Karpas-422 (cell line): ENCODE results near the gene KLHL18. TPM values are rescaled to one million over a fixed set of nuclear protein-coding genes. Genes with fewer than 3 reads are reported as not detected.

Experiments used
- DNase-seq: peaks from one replicate; pipeline ENCODE4 v3.0.0-alpha.2; 2015
- H2AFZ ChIP-seq: fragments of 200-600 bp; sonication (generic); 2 replicates; pipeline ENCODE4 v1.6.1; 2014; ENCODE audit warnings: antibody characterized with exemption, low read length, mixed read lengths
- H3K27ac ChIP-seq: fragments of 200-600 bp; sonication (generic); 2 replicates; pipeline ENCODE4 v1.5.1; 2014; ENCODE audit warnings: mild to moderate bottlenecking, low read length, moderate library complexity
- H3K27me3 ChIP-seq: fragments of 200-600 bp; sonication (generic); 2 replicates; pipeline ENCODE4 v1.6.1; 2014; ENCODE audit warnings: low read length, mixed read lengths
- H3K36me3 ChIP-seq: fragments of 200-600 bp; sonication (generic); 2 replicates; pipeline ENCODE4 v1.6.1; 2014; ENCODE audit warnings: low read length, mixed read lengths; ENCODE audit not compliant: insufficient read depth
- H3K4me1 ChIP-seq: fragments of 200-600 bp; sonication (generic); 2 replicates; pipeline ENCODE4 v1.6.1; 2014; ENCODE audit warnings: mild to moderate bottlenecking, low read length, mixed read lengths
- H3K4me2 ChIP-seq: fragments of 200-600 bp; sonication (generic); 2 replicates; pipeline ENCODE4 v1.6.1; 2014; ENCODE audit warnings: low read length, low read depth, mild to moderate bottlenecking; ENCODE audit not compliant: poor library complexity, severe bottlenecking
- H3K4me3 ChIP-seq: fragments of 200-600 bp; sonication (generic); 2 replicates; pipeline ENCODE4 v1.5.1; 2014; ENCODE audit warnings: mild to moderate bottlenecking, antibody characterized with exemption, low read length, mixed read lengths
- H3K79me2 ChIP-seq: fragments of 200-600 bp; sonication (generic); 2 replicates; pipeline ENCODE4 v1.6.1; 2014; ENCODE audit warnings: mild to moderate bottlenecking, low read length, mixed read lengths
- H3K9ac ChIP-seq: fragments of 200-600 bp; sonication (generic); 2 replicates; pipeline ENCODE4 v1.6.0; 2014; ENCODE audit warnings: low read length
- H3K9me2 ChIP-seq: fragments of 200-600 bp; sonication (generic), shearing (Covaris generic); replicated peaks from 2 replicates; pipeline ENCODE4 v1.6.0; 2014; ENCODE audit warnings: mild to moderate bottlenecking, low read length, moderate library complexity; ENCODE audit not compliant: insufficient read depth
- H3K9me3 ChIP-seq: fragments of 300-700, 200-600 bp; sonication (generic); 2 replicates; pipeline ENCODE4 v1.6.1; 2014; ENCODE audit warnings: low read length, mixed read lengths
- H4K20me1 ChIP-seq: fragments of 200-600 bp; sonication (generic); 2 replicates; pipeline ENCODE4 v1.6.1; 2014; ENCODE audit warnings: mild to moderate bottlenecking, antibody characterized with exemption, low read length, low read depth; ENCODE audit not compliant: insufficient read depth
- total RNA-seq: library from RNA; depleted of rRNA; stranded (reverse); fragments of >200 nt; shearing (Covaris generic); gene quantifications from 2 replicates; pipeline ENCODE4 v1.2.3, GENCODE V29; 2014; ENCODE audit warnings: low replicate concordance

KLHL18 gene
- total RNA-seq, 1 experiment from 2014 or later = 15.6 TPM

- peaks cover 20% of the 10 kb centered on the region for H3K79me2 ChIP-seq
Measured at GRCh38 chr3:47377186-47377585, 94.4 kb downstream of the KLHL18 start.

GRCh38 chr3:47378869-47379268, 96.1 kb downstream of the KLHL18 start:
- DNase-seq = no peak
- Histone ChIP-seq H3K4me1 (peaks cover 38% of the 10 kb centered on the region), H3K27ac (no peak overlapping the region), H2AFZ (no peak overlapping the region), H4K20me1 (peaks cover 16% of the 10 kb centered on the region), H3K9me3 (no peaks in the 10 kb centered on the region), H3K27me3 (no peaks in the 10 kb centered on the region), H3K9ac (no peak overlapping the region), H3K4me2 (peak overlapping the region; percentile 94), H3K79me2 (peaks cover 37% of the 10 kb centered on the region), H3K4me3 (no peak overlapping the region), H3K36me3 (no peaks in the 10 kb centered on the region), H3K9me2 (no peaks in the 10 kb centered on the region)

More at GRCh38 chr3:47377186-47377585, 94.4 kb downstream of the KLHL18 start:
- no peaks in the 10 kb centered on the region for H3K9me3 ChIP-seq
- H4K20me1 ChIP-seq = peaks cover 7% of the 10 kb centered on the region; the same call in 1 of the 2 replicates
- H3K9ac ChIP-seq = peak overlapping the region; percentile 25
- no peak overlapping the region for H3K4me3 ChIP-seq
- DNase-seq = peak; percentile 57
- peak overlapping the region; percentile 23 for H3K4me2 ChIP-seq
- no peaks in the 10 kb centered on the region for H3K27me3 ChIP-seq
- no peak overlapping the region for H3K27ac ChIP-seq
- H3K36me3 ChIP-seq = no peaks in the 10 kb centered on the region
- no peak overlapping the region for H2AFZ ChIP-seq
- H3K4me1 ChIP-seq = peaks cover 32% of the 10 kb centered on the region
- H3K9me2 ChIP-seq = no peaks in the 10 kb centered on the region

- Histone ChIP-seq H3K79me2 (peaks cover 43% of the 10 kb centered on the region), H3K4me1 (peaks cover 38% of the 10 kb centered on the region), H3K27ac (no peak overlapping the region), H3K4me2 (peak overlapping the region; percentile 94), H3K27me3 (no peaks in the 10 kb centered on the region), H3K36me3 (no peaks in the 10 kb centered on the region), H3K4me3 (peak overlapping the region; percentile 88), H4K20me1 (peaks cover 16% of the 10 kb centered on the region), H3K9me2 (no peaks in the 10 kb centered on the region), H2AFZ (no peak overlapping the region), H3K9me3 (no peaks in the 10 kb centered on the region), H3K9ac (peak overlapping the region; percentile 89)
- no peak for DNase-seq
Measured at GRCh38 chr3:47379411-47379899, 96.7 kb downstream of the KLHL18 start.

GRCh38 chr3:47380026-47380600, 97.4 kb downstream of the KLHL18 start:
- peak overlapping the region; percentile 94 for H3K4me2 ChIP-seq
- peaks cover 16% of the 10 kb centered on the region for H4K20me1 ChIP-seq
- no peak for DNase-seq
- H3K4me3 ChIP-seq = peak overlapping the region; percentile 88
- no peaks in the 10 kb centered on the region for H3K9me2 ChIP-seq
- peak overlapping the region; percentile 45 for H3K27ac ChIP-seq
- H3K27me3 ChIP-seq = no peaks in the 10 kb centered on the region
- H3K9me3 ChIP-seq = no peaks in the 10 kb centered on the region
- no peaks in the 10 kb centered on the region for H3K36me3 ChIP-seq
- H3K79me2 ChIP-seq = peaks cover 49% of the 10 kb centered on the region
- H3K4me1 ChIP-seq = peaks cover 38% of the 10 kb centered on the region
- peak overlapping the region; percentile 89 for H3K9ac ChIP-seq
- peak overlapping the region; percentile 12; the same call in 1 of the 2 replicates for H2AFZ ChIP-seq

- Histone ChIP-seq H3K4me2 (peak within 1 kb of the TSS; percentile 94), H4K20me1 (peaks cover 16% of the 10 kb centered on the region), H3K9ac (peak within 1 kb of the TSS; percentile 89), H3K27me3 (no peaks in the 10 kb centered on the region), H3K4me3 (peak within 1 kb of the TSS; percentile 88), H3K36me3 (no peaks in the 10 kb centered on the region), H2AFZ (peak within 1 kb of the TSS; percentile 44; the same call in 1 of the 2 replicates), H3K27ac (peak within 1 kb of the TSS; percentile 77), H3K9me3 (no peaks in the 10 kb centered on the region), H3K9me2 (no peaks in the 10 kb centered on the region), H3K4me1 (peaks cover 38% of the 10 kb centered on the region), H3K79me2 (peaks cover 55% of the 10 kb centered on the region)
- DNase-seq = peak; percentile 99
Measured at GRCh38 chr3:47380601-47381316, 98.0 kb downstream of the KLHL18 start, which contains the start of gene PTPN23. TSS of gene PTPN23 (plus strand) at chr3:47381021. CDS start at chr3:47381097, 76 bp downstream.

- H3K9me2 ChIP-seq = no peaks in the 10 kb centered on the region
- H3K4me3 ChIP-seq = peak overlapping the region; percentile 88
- DNase-seq = peak; percentile 96
- H3K4me2 ChIP-seq = peak overlapping the region; percentile 94
- H3K36me3 ChIP-seq = 0 out of 2 replicates have a peak, but pooled peaks cover 2% of the 10 kb centered on the region
- peak overlapping the region; percentile 77 for H3K27ac ChIP-seq
- H3K9me3 ChIP-seq = no peaks in the 10 kb centered on the region
- 0 out of 2 replicates have a peak overlapping the region, but pooled peaks have one; percentile 44 for H2AFZ ChIP-seq
- H3K4me1 ChIP-seq = peaks cover 38% of the 10 kb centered on the region
- peaks cover 63% of the 10 kb centered on the region for H3K79me2 ChIP-seq
- H3K27me3 ChIP-seq = no peaks in the 10 kb centered on the region
- H3K9ac ChIP-seq = peak overlapping the region; percentile 89
- H4K20me1 ChIP-seq = peaks cover 17% of the 10 kb centered on the region
Measured at GRCh38 chr3:47381317-47382157, 98.8 kb downstream of the KLHL18 start.

GRCh38 chr3:47384425-47384824, 101.7 kb downstream of the KLHL18 start:
- H3K36me3 ChIP-seq = peaks cover 8% of the 10 kb centered on the region; the same call in 1 of the 2 replicates
- H4K20me1 ChIP-seq = peaks cover 29% of the 10 kb centered on the region
- no peak overlapping the region for H2AFZ ChIP-seq
- no peak overlapping the region for H3K9ac ChIP-seq
- no peak overlapping the region for H3K27ac ChIP-seq
- no peaks in the 10 kb centered on the region for H3K9me2 ChIP-seq
- H3K27me3 ChIP-seq = no peaks in the 10 kb centered on the region
- H3K4me1 ChIP-seq = peaks cover 19% of the 10 kb centered on the region
- no peak overlapping the region for H3K4me3 ChIP-seq
- no peak overlapping the region for H3K4me2 ChIP-seq
- DNase-seq = no peak
- H3K79me2 ChIP-seq = peaks cover 92% of the 10 kb centered on the region
- H3K9me3 ChIP-seq = no peaks in the 10 kb centered on the region
